Ishikawa (cell line): ENCODE results near the gene SPANXC.

Source experiments
- CEBPB ChIP-seq: IDR thresholded peaks from 2 replicates; pipeline ENCODE4 v1.6.1; 2012
- CREB1 ChIP-seq: IDR thresholded peaks from 2 replicates; pipeline ENCODE4 v1.6.1; 2012; ENCODE audit warnings: low read depth
- EGR1 ChIP-seq: IDR thresholded peaks from 2 replicates; pipeline ENCODE4 v1.6.1; 2012
- EP300 ChIP-seq: IDR thresholded peaks from 2 replicates; pipeline ENCODE4 v1.6.1; 2012; ENCODE audit warnings: borderline replicate concordance
- FOXM1 ChIP-seq: IDR thresholded peaks from 2 replicates; pipeline ENCODE4 v1.6.1; 2012; ENCODE audit warnings: low read depth, borderline replicate concordance
- NFIC ChIP-seq: IDR thresholded peaks from 2 replicates; pipeline ENCODE4 v1.6.1; 2012
- RAD21 ChIP-seq: IDR thresholded peaks from 2 replicates; pipeline ENCODE4 v1.6.1; 2012; ENCODE audit warnings: low read depth
- TAF1 ChIP-seq: IDR thresholded peaks from 2 replicates; pipeline ENCODE4 v1.6.1; 2012; ENCODE audit warnings: low read depth, mild to moderate bottlenecking
- YY1 ChIP-seq: IDR thresholded peaks from 2 replicates; pipeline ENCODE4 v1.6.1; 2012; ENCODE audit warnings: low read depth
- ZBTB7A ChIP-seq: IDR thresholded peaks from 2 replicates; pipeline ENCODE4 v1.6.1; 2012; ENCODE audit warnings: low read depth
- TF ChIP-seq, protein P1 (sequence below): IDR thresholded peaks from 2 replicates; pipeline ENCODE4 v1.6.1; 2012
- TF ChIP-seq, protein P2 (sequence below): IDR thresholded peaks from 2 replicates; pipeline ENCODE4 v1.6.1; 2012; ENCODE audit warnings: low read depth, mild to moderate bottlenecking

DNA sequence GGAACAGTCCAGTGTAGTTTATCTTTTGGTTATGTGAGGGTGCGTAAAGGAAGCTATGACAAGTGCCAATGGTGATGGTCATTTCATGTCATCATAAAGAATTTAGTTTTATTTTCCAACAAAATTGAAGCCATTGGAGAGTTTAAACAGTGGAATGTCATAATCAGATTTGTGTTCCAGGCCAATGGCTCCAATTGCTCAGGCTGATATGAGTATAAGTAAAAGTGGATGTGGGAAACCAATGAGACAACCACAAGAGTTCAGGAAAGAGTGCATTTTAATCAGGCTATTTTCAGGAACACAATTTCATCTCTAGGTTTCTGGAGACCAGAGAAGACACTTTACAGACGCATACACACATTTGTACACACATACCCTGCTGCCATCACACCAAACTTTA, 20.7 kb downstream of the SPANXC start:
- TF ChIP-seq YY1 (no peak), EP300 (no peak), CEBPB (no peak), TAF1 (no peak), RAD21 (no peak), CREB1 (no peak), EGR1 (no peak), FOXM1 (no peak), NFIC (no peak), ZBTB7A (no peak)
- TF ChIP-seq, protein P1, sequence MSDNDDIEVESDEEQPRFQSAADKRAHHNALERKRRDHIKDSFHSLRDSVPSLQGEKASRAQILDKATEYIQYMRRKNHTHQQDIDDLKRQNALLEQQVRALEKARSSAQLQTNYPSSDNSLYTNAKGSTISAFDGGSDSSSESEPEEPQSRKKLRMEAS = no peak
- TF ChIP-seq, protein P2, sequence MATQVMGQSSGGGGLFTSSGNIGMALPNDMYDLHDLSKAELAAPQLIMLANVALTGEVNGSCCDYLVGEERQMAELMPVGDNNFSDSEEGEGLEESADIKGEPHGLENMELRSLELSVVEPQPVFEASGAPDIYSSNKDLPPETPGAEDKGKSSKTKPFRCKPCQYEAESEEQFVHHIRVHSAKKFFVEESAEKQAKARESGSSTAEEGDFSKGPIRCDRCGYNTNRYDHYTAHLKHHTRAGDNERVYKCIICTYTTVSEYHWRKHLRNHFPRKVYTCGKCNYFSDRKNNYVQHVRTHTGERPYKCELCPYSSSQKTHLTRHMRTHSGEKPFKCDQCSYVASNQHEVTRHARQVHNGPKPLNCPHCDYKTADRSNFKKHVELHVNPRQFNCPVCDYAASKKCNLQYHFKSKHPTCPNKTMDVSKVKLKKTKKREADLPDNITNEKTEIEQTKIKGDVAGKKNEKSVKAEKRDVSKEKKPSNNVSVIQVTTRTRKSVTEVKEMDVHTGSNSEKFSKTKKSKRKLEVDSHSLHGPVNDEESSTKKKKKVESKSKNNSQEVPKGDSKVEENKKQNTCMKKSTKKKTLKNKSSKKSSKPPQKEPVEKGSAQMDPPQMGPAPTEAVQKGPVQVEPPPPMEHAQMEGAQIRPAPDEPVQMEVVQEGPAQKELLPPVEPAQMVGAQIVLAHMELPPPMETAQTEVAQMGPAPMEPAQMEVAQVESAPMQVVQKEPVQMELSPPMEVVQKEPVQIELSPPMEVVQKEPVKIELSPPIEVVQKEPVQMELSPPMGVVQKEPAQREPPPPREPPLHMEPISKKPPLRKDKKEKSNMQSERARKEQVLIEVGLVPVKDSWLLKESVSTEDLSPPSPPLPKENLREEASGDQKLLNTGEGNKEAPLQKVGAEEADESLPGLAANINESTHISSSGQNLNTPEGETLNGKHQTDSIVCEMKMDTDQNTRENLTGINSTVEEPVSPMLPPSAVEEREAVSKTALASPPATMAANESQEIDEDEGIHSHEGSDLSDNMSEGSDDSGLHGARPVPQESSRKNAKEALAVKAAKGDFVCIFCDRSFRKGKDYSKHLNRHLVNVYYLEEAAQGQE = no peak
